GM04504 (cell line): ENCODE data around the gene DNAI2.

Experiments
- DNase-seq: peaks from one replicate; pipeline ENCODE4 v3.0.0-alpha.2; 2012; ENCODE audit warnings: low read depth

DNAI2 gene

DNA sequence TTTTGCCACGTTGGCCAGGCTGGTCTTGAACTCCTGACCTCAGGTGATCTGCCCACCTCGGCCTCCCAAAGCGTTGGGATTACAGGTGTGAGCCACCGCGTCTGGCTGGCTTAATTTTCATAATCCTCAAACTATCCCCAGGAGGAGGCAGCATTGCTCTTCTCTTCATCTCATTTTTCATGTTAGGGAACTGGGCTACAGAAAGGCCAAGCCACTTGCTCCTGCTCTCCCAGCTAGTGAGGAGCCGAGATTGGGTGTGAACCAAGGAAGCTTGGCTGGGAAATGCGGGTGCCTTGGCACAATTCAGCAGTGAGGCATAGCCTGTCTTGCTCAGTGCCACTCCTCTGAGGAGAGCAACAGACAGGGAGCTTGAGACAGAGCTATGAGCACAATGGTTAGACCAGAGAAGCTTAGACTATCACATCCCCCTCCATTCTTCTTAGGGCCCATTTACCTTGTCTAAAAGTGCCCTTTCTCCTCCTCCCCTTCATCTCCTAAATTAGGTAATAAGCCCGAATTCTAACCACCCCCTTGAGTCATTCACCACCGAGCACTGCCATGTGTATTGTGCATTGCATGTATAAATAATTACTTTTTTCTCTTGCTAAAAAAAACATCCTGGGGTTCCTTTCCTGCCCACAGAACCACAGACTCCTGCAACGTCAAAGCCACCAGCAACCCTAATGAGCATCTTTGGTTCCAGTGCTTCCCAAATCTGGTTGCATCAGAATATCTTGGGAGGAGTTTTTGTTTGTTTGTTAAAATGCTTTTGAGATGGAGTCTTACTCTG is 32.0 kb downstream of the DNAI2 start:
- no peak for DNase-seq

DNA sequence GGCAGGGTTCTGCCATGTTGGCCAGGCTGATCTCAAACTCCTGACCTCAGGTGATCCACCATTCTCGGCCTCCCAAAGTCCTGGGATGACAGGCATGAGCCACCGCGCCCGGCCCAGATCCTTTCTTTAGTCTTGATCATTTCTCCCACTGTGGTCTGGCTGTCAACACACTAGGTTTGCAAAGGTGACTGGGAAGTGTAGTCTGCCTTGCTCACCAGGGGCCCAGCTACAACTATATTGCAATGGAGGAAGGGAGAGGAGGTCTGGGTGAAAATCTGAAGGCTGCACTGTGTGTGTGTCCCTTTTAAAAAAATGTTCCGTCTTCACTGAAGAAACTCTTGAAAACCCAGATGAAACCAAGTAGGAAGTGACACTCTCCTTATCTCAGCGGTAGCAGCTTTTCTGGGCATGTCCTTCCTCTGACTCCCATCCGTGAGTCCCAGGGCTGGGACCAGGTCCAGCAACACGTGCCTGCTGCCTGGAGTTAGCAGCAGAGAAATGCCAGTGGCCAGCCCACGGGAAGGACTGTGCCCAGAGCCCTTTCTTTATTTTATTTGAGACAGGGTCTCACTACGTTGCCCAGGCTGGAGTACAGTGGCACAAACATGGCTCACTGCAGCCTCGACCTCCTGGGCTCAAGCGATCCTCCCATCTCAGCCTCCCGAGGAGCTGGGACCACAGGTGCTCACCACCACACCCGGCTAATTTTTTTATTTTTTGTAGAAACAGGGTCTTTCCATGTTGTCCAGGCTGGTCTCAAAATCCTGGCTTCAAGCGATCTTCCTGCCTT is 34.1 kb downstream of the DNAI2 start:
- no peak for DNase-seq

DNA sequence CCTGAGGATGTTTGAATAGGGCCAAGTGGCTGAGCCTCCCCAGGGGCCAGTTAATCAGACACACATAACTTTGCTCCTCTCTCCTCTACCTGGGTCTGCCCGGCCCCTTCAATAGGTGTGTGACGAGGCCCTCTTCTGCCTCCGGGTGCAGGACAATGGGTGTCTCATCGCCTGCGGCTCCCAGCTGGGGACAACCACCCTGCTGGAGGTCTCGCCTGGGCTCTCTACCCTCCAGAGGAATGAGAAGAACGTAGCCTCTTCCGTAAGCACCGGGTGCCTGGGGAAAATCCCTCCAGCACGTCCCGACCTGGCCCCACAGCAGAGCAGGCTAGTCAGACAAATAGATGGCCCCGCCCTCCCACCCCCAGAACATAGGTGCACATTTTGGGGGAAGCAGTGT is 35.9 kb downstream of the DNAI2 start:
- DNase-seq: no peak

DNA sequence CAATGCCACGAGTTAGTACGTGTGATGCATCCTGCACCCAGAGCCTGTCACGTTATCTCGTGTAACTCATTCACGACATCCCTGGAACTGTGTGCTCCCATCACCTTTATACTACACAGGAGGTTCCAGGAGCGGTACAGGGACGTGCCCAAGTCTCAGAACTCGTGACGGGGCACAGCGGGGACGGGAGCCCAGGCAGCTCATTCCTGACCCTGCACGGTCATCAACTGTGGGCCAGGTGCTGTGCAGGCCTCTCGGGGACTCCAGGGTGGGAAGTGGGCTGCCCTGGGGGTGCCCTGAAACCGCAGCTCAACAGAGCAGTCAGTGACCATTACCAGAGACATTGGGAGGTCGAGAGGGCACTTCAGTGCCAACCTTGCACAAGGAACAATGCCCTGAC is 40.8 kb downstream of the DNAI2 start:
- no peak for DNase-seq

DNA sequence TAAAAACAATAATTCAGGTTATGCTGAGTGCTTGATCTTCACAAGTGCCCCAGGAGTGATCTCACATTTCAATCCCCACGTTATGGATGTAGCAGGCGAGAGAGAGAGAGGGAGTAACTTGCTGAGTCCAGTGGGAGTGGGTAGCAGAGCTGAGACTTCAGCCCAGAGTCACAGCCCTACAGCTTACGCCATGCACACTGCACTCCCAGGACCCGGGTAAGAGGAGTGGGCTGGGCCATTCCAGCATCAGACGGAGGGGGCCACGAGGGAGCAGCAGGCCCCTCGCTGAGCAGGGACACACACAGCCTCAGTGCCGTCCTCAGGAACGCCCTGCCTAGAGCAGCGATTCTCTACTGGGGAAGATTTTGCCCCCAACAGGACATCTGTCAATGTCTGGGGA is 42.2 kb downstream of the DNAI2 start:
- no peak for DNase-seq

DNA sequence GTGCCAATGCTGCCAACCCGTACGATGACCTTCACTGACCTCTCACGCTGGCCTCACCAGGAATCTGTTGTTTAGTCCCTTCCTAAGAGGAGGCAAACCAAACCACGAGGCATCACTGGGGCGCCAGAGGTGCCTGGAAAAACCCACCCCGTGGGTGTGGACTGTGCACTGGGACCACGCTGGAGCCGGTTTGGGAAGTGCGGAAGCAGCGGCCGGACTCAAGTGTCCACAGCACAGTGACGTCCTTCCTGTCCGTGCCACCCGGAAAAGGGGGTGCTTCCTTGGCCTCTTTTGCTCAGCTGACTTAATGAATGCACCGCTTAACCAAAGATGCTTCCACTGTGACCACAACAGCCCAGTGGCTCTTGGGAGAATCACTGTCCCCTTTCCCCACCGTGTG is 43.0 kb downstream of the DNAI2 start:
- DNase-seq: no peak

DNA sequence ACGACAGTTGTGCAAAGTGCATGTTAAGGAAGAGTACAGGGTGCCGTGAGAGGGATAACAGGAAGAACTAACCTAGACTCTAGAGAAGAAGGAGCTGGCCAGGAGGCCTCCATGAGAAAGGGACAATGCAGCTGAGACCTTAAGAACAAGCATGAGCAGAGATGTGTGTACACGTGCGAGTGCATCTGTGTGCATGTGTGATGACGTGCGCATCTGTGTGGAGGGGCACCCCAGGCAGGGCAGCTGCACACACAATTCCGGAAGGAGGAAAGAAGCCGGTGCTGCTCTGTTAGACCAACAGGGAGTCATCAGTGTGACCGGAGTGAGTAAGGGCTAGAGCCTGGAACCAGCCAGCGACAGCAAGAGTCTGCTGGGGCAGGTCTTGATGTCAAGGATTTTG is 44.4 kb downstream of the DNAI2 start:
- no peak for DNase-seq

DNA sequence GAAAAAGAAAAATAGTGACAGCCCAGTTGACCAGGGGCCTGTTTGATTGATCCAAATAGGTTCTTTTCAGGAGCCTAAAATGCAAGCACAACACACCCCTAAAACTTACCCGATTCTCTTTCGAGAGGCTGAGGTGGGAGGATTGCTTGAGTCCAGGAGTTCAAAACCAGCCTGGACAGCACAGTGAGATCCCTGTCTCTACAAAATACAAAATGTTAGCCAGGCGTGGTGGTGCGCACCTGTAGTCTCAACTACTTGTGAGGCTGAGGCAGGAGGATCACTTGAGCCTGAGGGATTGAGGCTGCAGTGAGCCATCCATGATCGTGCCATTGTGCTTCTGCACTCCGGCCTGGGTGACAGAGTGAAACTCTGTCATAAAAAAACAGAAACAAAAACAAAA is 50.5 kb downstream of the DNAI2 start:
- DNase-seq: no peak

DNA sequence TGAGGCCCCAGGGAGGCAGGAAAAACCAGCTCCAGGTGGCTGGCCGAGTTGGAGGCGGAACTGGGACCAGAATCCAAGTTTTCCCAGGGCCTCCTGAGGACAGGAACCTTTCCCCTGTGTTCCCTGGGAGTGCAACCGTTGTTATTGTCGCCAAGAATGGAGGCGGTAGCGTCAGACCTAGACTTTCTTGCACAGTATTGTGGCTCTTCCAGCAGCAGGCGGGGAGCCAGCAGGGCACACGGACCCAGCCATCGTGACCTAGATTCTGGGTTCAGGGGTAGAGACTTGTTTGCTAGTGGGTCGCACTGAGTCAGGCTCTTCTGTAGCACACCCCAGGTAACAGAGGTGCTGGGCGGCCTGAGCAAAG is 51.3 kb downstream of the DNAI2 start:
- no peak for DNase-seq

DNA sequence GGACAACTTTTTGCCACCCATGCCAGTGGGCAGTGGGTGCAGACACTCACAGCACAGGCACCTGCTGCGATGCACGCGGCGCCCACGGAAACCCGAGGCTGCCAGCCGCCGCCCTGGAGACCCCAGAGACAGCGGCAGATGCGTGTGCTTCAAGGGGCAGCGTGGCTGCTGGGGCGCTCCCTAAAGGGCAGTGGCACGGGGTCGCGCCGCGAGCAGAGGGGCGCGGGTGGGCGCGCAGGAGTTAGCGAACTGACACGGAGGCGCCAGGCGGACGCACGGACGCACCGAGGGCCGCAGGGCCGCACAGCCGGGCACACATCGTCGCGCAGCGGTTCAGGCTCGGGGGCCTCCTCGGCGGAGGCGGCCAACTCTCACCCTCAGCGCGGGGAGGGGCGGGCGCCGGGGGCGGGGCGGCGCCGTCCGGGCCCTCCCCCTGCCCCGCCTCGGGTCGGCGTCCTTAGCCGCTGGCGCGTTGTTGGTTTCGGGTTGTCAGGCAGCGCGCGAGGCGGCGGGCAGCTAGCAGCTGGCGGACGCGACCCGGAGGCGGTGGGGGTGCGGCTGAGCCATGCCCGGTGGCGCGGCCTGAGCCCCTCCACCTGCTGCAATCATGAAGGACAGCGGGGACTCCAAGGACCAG is 51.8 kb downstream of the DNAI2 start, which contains the start of gene KIF19:
Gene KIF19 (plus strand): TSS at position 484 of the 637 bp plus-strand sequence. CDS start 124 bp downstream, at position 608.
- DNase-seq: no peak

DNA sequence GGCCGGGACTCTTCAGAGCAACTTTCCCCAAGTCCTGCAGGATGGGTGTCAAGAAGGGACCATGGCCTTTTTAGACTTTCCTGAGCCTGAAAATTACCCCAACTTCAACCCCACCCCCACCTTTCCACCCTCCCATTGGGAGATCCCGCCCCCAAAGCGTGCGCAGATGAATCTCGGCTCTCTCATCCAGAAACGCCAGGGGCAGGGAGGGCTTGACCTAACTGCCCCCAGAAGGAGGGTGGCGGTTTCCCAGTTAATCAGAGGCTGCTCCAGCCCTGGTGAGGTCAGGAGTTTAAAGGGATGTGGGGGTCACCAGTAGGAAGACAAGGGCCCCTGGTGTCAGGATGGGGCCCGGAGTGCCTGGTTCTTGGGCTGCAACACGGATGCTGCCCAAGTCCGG is 52.5 kb downstream of the DNAI2 start:
- DNase-seq: no peak

DNA sequence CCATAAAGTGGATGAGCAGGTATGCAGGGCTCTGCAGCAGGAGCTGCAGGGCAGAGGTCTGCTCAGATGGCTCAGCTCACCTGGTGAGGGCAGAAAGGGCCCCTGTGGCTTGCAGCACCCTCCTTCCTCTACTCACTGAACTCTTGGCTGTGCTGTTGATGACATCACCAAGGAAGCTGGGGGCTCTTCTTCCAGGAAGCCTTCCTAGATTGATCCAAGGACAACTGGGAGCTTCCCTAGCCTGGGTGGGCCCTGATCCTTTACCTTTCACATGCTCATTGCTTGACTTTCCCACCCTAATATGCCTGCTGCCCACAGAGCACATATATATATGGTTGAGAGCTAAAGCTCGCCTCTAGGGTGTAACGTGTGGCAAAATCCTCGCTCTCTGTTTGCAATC is 54.5 kb downstream of the DNAI2 start:
- DNase-seq: no peak

DNA sequence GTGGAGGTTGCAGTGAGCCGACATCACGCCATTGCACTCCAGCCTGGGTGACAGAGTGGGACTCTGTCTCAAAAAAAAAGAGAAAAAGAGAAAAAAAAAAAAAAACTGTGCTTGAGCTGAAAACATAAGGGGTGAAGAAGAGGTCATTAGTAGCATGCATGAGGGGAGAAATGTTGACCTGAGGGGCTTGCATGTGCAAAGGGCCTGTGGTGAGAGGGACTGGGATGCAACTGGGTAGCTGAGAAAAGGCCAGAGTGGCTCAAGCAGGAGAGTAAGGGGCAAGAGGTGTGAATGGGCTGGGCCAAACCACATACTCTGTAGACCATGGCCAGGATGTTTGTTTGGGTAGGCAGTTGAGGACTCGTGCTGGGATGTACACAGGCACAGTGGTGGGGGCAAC is 55.3 kb downstream of the DNAI2 start:
- no peak for DNase-seq

DNA sequence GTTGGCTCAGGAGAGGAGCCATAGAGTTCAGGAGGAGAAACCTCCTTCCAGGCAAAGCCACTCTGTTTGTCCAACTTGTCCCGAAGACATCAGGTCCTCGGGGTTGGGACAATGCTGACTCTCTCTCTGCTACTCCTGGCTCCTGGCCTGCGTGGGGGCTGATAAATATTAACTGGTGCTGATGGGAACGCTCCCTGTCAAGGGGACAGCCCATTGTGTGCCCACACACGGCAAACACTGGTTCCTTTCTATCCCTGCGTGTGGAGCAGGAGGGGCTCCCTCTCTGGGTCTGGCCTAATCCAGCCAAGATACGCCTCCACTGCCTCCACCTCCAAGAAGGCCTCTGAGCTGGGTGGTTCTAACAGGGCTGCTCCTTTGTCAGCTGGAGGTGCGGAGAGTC is 56.4 kb downstream of the DNAI2 start:
- no peak for DNase-seq

DNA sequence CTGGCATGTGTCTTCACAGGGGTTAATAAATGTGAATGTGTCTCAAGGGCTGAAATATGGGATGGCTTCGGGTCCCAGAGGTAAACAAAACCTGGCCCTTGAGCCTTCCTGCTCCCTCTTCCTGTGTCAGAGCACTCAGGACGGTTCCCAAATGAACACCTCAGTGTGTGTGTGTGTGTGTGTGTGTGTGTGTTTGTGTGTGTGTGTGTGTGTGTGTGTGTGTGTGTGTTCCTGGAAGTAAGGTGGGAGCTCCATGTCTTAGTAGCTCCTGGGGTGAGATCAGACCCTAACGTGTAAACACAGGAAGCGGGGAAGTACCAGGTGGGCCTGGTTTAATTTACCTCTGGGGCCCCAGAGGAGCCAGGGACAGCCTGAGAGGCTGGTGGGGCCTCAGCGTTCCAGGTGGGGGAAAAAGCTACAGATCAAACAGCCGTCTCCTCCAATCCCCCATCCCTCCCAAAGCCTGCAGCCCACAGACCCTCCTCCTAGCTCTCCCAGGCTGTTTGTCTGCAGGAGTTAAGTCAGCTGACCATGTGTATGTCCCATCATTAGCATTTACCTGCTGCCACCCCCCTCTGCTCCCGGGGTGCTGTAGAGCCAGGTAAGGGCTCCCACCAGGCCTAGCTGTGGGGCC is 58.1 kb downstream of the DNAI2 start:
- no peak for DNase-seq

DNA sequence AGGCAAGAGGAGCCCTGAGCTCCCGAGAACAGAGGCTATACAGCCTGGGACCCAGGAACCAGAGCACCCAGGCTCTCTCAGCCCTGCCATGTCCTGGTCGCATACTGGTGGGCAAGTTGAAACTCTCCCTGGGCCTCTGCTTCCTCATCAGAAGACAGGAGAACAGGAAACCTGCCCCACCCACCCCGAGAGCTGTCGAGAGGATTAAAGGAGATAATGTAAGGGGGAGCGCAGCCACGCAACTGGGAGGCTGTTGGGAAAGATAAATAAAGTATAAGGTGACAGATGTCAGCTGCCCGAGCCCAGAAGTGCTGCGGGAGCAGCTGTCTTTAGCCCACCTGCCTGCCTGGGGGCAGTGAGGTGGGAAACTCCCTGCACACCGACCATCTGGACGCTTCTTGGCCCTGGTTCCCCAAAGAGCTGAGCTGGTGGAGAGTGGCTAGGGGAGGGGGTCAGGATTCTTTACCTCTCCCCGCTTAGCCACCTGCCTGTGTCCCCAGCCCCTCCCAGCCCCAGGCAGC is 58.8 kb downstream of the DNAI2 start:
- no peak for DNase-seq

DNA sequence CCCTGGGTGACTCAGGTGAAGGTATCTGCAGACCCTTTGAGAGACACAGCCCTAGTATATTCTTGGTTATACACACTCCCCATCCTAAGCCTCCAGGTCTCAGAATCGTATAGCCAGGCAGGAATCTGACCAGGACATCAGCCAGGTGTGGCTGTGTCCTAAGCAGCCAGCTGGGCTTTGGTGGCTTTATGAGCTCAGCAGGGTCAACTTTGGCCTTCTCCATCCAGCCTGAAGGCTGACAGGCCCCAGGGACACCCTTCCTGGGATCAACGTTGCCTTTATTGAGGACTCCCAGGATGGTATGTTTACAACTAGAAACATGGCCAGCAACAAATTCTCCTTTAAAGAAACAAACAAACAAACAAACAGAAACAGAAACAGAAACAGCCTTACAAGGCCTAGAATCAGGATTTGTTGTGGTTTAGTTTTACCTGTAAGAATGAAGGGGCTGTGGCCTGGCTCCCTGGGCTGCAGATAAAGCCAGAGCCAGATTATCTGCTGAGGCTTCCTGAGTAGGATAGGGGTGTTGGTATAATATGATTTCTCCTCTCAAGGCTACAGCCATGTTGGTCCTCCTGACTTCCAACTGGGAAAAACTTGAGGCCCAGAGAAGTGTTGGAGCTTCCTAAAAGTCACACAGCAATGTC is 60.5 kb downstream of the DNAI2 start:
- DNase-seq: no peak

DNA sequence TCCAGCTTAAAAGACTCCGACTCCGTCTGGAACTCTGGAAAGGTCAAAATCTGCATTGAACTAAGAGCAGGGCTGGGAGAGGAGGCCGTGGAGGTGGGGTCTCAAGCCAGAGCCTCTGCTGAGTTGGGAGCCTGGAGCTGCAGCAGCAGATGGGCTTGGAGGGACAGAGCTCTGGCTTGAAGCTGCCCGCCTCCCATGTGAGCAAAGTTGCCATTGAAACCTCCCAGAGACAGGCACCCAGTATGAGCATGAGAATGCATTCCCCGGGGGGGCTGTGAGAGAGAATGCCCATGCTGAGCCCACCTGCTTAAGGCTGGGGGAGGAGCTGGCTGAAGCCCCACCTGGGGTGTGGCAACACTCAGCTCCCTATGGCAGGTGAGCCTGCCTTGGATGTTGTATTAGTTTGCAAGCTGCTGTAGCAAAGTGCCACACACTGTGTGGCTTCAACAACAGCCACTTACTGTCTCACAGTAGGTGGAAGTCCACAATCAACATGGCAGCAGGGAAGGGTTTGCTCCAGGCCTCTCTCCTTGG is 61.6 kb downstream of the DNAI2 start:
- DNase-seq: no peak

DNA sequence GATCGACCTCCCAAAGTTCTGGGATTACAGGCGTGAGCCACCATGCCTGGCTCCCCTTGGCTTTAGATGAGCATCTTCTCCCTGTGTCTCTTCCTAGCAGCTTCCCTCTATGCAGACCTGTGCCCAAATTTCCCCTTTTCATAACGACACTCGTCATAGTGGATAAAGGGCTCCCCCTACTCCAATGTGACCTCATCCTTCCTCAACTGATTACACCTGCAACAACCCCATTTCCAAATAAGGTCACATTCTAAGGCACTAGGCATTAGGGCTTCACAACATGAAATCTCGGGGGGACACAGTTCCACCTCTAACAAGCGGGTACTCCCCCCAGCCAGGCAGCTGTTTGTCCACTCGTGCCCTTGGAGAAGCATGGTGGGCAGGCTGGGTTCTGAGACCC is 62.3 kb downstream of the DNAI2 start:
- no peak for DNase-seq

DNA sequence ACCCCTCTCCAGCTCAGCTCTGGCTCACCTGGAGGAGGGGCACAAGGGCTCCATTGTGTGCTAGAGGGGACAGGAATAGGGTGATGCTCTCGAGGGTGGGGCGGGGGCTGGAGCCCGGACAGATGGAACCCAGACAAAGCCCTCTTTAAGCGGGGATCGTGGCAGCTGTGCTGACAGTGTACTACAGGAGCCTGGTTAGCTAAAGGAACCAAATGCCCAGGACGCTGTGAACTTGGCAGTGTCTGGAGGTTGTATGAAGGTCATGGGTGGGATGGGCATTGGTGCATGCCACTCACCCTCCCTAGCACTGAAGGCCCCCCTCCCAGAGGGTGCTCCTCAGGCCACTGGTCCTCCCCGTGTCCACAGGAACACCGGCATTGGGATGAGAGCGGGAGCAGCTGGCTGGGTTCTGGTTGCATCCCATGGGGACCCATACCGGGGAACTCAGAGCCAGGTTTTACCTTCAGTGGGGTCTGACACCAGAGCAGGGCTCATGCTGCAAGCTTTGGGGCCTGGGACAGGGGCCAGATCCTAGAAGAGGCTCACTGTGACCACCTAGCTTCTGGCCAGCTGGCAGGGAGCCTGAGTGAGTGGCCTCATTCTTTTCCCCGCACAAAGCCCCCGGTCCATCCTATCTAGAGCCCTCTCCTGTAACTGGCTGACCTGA is 63.9 kb downstream of the DNAI2 start:
- no peak for DNase-seq
